HFF-Myc (cell line): ENCODE results near the gene PARN.

ENCODE experiments used
- DNase-seq: peaks from one replicate; pipeline ENCODE4 v3.0.0-alpha.2; 2011; ENCODE audit warnings: low read depth; ENCODE audit errors: extremely low read depth
- H3K4me3 ChIP-seq: replicated peaks from 2 replicates; pipeline ENCODE4 v1.5.1; 2011; ENCODE audit warnings: low read depth, mild to moderate bottlenecking, control low read depth, low read length
- CTCF ChIP-seq: IDR thresholded peaks from 2 replicates; pipeline ENCODE4 v1.5.1; 2012; ENCODE audit warnings: mild to moderate bottlenecking, low read depth, low read length, control low read depth; ENCODE audit errors: missing control alignments

The PARN gene

GRCh38 chr16:14496786-14497185, 133.3 kb downstream of the PARN start:
- H3K4me3 ChIP-seq: no peak overlapping the region
- no peak for DNase-seq
- TF ChIP-seq CTCF: no peak

DNA sequence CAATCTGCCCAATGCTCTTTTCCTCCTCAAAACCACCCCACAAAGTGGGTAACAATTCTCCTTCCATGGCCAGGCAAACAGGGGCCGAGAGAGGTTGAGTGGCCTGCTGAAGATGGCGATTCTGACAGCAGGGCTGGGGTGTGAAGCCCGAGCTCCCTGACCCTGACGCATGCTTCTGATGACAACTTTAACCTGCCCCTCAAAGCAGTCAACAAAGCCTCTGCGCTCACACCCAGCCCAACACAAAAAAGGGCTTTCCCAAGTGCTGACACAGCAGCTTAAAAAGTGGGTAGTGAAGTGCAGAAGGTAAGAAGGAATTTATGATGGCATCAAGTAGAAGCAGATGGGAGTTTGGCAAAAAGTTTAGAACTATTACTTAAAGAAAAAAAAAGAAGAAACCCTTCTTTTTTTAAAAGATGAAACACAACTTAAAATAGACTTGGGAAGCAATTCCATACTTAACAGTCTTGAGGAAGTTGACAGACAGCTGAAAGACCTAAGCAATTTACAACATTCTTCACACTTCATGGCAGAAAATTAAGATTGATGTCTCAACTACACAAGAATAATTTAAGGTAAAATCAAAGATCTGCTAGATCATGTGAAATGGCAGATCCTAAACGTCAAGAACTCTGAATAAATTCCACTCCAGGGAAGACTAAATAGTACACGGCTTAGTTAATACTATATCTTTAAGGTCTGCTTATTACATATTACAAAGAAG, 133.9 kb downstream of the PARN start:
- no peak overlapping the region for H3K4me3 ChIP-seq
- no peak for DNase-seq
- TF ChIP-seq CTCF: no peak

- DNase-seq: no peak
- no peak for TF ChIP-seq CTCF
- no peak overlapping the region for H3K4me3 ChIP-seq
Measured at GRCh38 chr16:14495213-14496046, 134.6 kb downstream of the PARN start.

GRCh38 chr16:14494396-14494966, 135.6 kb downstream of the PARN start:
- H3K4me3 ChIP-seq: no peak overlapping the region
- no peak for TF ChIP-seq CTCF
- DNase-seq: no peak

- no peak for TF ChIP-seq CTCF
- no peak overlapping the region for H3K4me3 ChIP-seq
- no peak for DNase-seq
Measured at GRCh38 chr16:14493791-14494190, 136.3 kb downstream of the PARN start.

GRCh38 chr16:14492614-14493013, 137.4 kb downstream of the PARN start:
- no peak overlapping the region for H3K4me3 ChIP-seq
- DNase-seq: no peak
- no peak for TF ChIP-seq CTCF
